Gastrocnemius medialis (tissue), 4 donors: ENCODE results near the gene BUB1. TPM values are rescaled to one million over a fixed set of nuclear protein-coding genes. Genes with fewer than 3 reads are reported as not detected.
"Not testable (repeated sequence)": the region's sequence is repeated elsewhere in the genome, so short reads cannot be mapped to it uniquely, and the experiment has no call there.

Experiments used
- ATAC-seq, 2 donors: fragments of 150-250 bp; one replicate each; pipeline ENCODE4 v1.9.1; 2016
- DNase-seq, 2 donors: peaks; one replicate each; pipeline ENCODE4 v3.0.0-alpha.2; 2019
- H3K27ac ChIP-seq, 4 donors: fragments of 200-600 bp; sonication (generic); 1 replicate in 1 of 4; 2 replicates in 3 of 4; pipeline ENCODE4 v1.5.1; 2016 to 2018; ENCODE audit warnings: mild to moderate bottlenecking in 2 of 4, moderate library complexity in 1 of 4
- H3K27me3 ChIP-seq, 3 donors: fragments of 200-600 bp; sonication (generic) in 2 of 3; 1 replicate in 1 of 3; 2 replicates in 2 of 3; pipeline versions ENCODE4 v1.5.1 to v1.6.0; 2016 to 2019; ENCODE audit warnings: mild to moderate bottlenecking in 1 of 3, moderate library complexity in 1 of 3
- H3K36me3 ChIP-seq, 2 donors: fragments of 200-600 bp; sonication (generic) in 1 of 2; one replicate each; pipeline ENCODE4 v1.5.1; 2017 to 2018
- H3K4me1 ChIP-seq, 2 donors: fragments of 200-600 bp; sonication (generic) in 1 of 2; one replicate each; pipeline ENCODE4 v1.5.1; 2016 to 2017; ENCODE audit warnings: mild to moderate bottlenecking in 2 of 2
- H3K4me3 ChIP-seq, 4 donors: fragments of 200-600 bp; sonication (generic) in 3 of 4; 1 replicate in 1 of 4; 2 replicates in 3 of 4; pipeline ENCODE4 v1.5.1; 2016 to 2019; ENCODE audit warnings: mild to moderate bottlenecking in 2 of 4
- H3K9me3 ChIP-seq, 3 donors: fragments of 200-600 bp; sonication (generic) in 2 of 3; 1 replicate in 1 of 3; 2 replicates in 2 of 3; pipeline ENCODE4 v1.5.1; 2016 to 2019
- CTCF ChIP-seq, 5 experiments: fragments of 450-650 bp in 3 of 5; fragments of 200-600 bp in 2 of 5; sonication (generic) in 2 of 5; IDR thresholded peaks in 4 of 5; conservative IDR thresholded peaks in 1 of 5; 1 replicate in 4 of 5; 2 replicates in 1 of 5; pipeline ENCODE4 v1.5.1; 2016 to 2019; ENCODE audit warnings: antibody characterized with exemption in 5 of 5, mild to moderate bottlenecking in 3 of 5, moderate library complexity in 3 of 5
- POLR2A ChIP-seq, 2 donors: fragments of 450-650 bp; IDR thresholded peaks; one replicate each; pipeline ENCODE4 v1.6.1; 2017; ENCODE audit warnings: antibody characterized with exemption in 2 of 2, mild to moderate bottlenecking in 2 of 2, moderate library complexity in 2 of 2
- in situ Hi-C, 4 donors: fragments of 200-750 bp; cut with MboI; loops; one replicate each; pipeline versions ENCODE4 v1.15.0 to v1.8.0; 2017; ENCODE audit warnings: low sequenced_read_pairs in 4 of 4
- intact Hi-C: fragments of 100-400 bp; cut with DNase I; formaldehyde crosslinking; loops from one replicate; pipeline ENCODE4 v1.15.1; 2023; ENCODE audit warnings: low total_unique reads
- total RNA-seq, 4 donors: library from RNA; depleted of rRNA; stranded (reverse); fragments of >200 nt; gene quantifications; one replicate each; pipeline versions ENCODE4 v1.1.0 to v1.2.3, GENCODE V29; 2016

BUB1 gene
- total RNA-seq, 4 donors from 2014 or later = 0.27 to 0.59 TPM; not detected in 2

GRCh38 chr2:110707386-110707965 lies 29.6 kb upstream of the BUB1 start:
- TF ChIP-seq POLR2A (IDR thresholded peaks at IDR 0.05) (no peak), CTCF (IDR thresholded peaks at IDR 0.05 in 4 of 5, conservative IDR thresholded peaks at IDR 0.05 in 1 of 5) (no peak)
- no peaks in the 10 kb centered on the region for H3K4me1 ChIP-seq
- peaks cover 0 to 3% (median 0%) of the 10 kb centered on the region in 3 donors for H3K27me3 ChIP-seq
- ATAC-seq (no peak), DNase-seq (no peak)
- H3K36me3 ChIP-seq = no peaks in the 10 kb centered on the region
- intact Hi-C loops = no loop called here
- in situ Hi-C loops = no loop called here
- no peak overlapping the region for H3K27ac ChIP-seq
- no peak overlapping the region for H3K4me3 ChIP-seq
- H3K9me3 ChIP-seq = no peaks in the 10 kb centered on the region

DNA sequence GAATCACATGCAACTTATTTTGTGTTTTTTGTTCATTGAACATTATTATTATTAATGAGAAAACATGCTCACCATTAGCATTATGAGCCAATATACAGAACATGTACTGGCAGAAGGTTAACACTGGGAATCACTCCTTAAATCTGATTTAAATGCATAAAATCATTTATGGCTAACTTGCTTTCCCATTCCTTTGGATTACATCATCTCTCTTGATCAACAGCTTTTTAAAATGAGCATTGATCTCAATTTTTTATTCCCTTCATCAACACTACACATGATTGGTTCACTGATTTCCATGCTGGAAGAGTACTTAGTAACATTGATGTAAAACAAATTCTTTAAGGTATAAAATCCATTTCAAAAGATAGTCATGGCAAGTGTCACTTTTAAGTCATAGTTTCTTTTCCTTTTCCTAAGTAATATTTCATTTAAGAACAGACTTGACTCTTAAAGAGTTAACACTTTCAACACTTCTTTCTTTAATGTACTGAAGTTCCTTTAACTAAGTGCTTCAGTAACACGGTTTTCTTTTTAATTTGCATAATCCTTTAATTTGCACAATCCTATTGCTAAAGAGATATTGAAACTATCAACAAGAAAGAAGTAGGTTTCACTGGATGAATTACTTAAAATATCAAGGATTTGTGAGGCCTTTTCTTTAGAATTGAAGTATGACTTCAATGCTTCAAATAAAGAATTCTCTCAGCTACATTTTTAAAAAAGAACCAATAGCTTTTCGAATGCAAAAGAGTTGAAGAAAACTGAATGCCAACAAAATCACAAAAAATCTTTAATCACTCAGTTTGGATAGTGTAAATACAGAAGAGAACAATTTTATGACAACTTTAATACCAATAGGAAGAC lies 24.9 kb upstream of the BUB1 start:
- no peaks in the 10 kb centered on the region for H3K4me1 ChIP-seq
- H3K27me3 ChIP-seq = peaks cover 0 to 3% (median 0%) of the 10 kb centered on the region in 3 donors
- in situ Hi-C loops = no loop called here
- ATAC-seq (no peak), DNase-seq (no peak)
- H3K36me3 ChIP-seq = no peaks in the 10 kb centered on the region
- intact Hi-C loops = no loop called here
- no peak for TF ChIP-seq POLR2A (IDR thresholded peaks at IDR 0.05)
- TF ChIP-seq CTCF (IDR thresholded peaks at IDR 0.05 in 4 of 5, conservative IDR thresholded peaks at IDR 0.05 in 1 of 5) = no peak
- no peak overlapping the region for H3K27ac ChIP-seq
- no peak overlapping the region for H3K4me3 ChIP-seq
- no peaks in the 10 kb centered on the region for H3K9me3 ChIP-seq

DNA sequence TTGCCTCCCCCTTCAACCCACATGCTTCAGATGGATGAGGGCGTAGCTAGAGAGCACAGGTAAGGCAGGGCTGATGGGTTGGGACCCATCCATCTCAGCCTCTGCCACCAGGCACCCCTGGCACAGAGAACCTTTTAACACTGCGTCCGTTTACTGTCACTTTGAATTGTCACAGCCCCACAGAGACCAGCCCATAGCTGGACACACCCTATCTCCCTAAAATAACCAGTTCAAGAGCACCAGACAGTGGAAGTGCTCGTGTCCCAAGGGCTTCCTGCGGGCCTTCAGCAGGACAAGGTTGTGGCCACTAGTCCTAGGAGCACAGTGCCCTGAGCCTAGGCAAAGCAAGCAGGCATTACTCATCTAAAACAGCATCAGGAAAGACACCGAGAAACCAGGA lies 20.4 kb upstream of the BUB1 start:
- H3K4me1 ChIP-seq, H3K36me3 ChIP-seq, DNase-seq, in situ Hi-C loops, intact Hi-C loops, H3K9me3 ChIP-seq, H3K27ac ChIP-seq, H3K4me3 ChIP-seq, ATAC-seq, H3K27me3 ChIP-seq: not testable (repeated sequence)

GRCh38 chr2:110695146-110695898 lies 17.5 kb upstream of the BUB1 start:
- DNase-seq, H3K4me3 ChIP-seq, H3K27ac ChIP-seq, H3K36me3 ChIP-seq, H3K27me3 ChIP-seq, ATAC-seq, H3K9me3 ChIP-seq, intact Hi-C loops, in situ Hi-C loops, H3K4me1 ChIP-seq: not testable (repeated sequence)

- DNase-seq = no peak
- Histone ChIP-seq H3K27ac (no peak overlapping the region), H3K36me3 (no peaks in the 10 kb centered on the region), H3K4me3 (no peak overlapping the region), H3K27me3 (peaks cover 0 to 5% (median 0%) of the 10 kb centered on the region in 3 donors), H3K4me1 (no peaks in the 10 kb centered on the region), H3K9me3 (no peaks in the 10 kb centered on the region)
- intact Hi-C loops (no loop called here), in situ Hi-C loops (no loop called here)
- TF ChIP-seq POLR2A (IDR thresholded peaks at IDR 0.05) = no peak
- no peak for TF ChIP-seq CTCF (IDR thresholded peaks at IDR 0.05 in 4 of 5, conservative IDR thresholded peaks at IDR 0.05 in 1 of 5)
- no peak for ATAC-seq
These were observed 13.9 kb upstream of the BUB1 start for GRCh38 chr2:110691612-110692258.
